GM12891 (cell line): Measurements from ENCODE around the gene DCDC2C.

Experiments used
- POLR2A ChIP-seq: IDR thresholded peaks from 2 replicates; pipeline ENCODE4 v1.6.1; 2011; ENCODE audit warnings: low read depth, low read length, control low read depth
- POLR2AphosphoS5 ChIP-seq: IDR thresholded peaks from 2 replicates; pipeline ENCODE4 v1.6.1; 2011; ENCODE audit warnings: low read depth, low read length, control low read depth
- SPI1 ChIP-seq: IDR thresholded peaks from 2 replicates; pipeline ENCODE4 v1.6.1; 2011; ENCODE audit warnings: low read depth, low read length, control low read depth
- TAF1 ChIP-seq: IDR thresholded peaks from 2 replicates; pipeline ENCODE4 v1.6.1; 2011; ENCODE audit warnings: low read depth, low read length, control low read depth

GRCh38 chr2:3784731-3785130 is 81.4 kb downstream of the DCDC2C start:
- TF ChIP-seq POLR2A (no peak), POLR2AphosphoS5 (no peak), TAF1 (no peak), SPI1 (no peak)
